GM23338 (cell line): ENCODE results near the gene ETV5. TPM values are rescaled to one million over a fixed set of nuclear protein-coding genes. Genes with fewer than 3 reads are reported as not detected.

ENCODE experiments used
- ATAC-seq: fragments of 200-7000 bp; cut with Tn5 transposase; 3 replicates; pipeline ENCODE4 v1.9.1; 2020
- DNase-seq: peaks from one replicate; pipeline ENCODE4 v3.0.0-alpha.2; 2015; ENCODE audit warnings: low spot score
- H2AFZ ChIP-seq: fragments of 200-600 bp; sonication (generic); 2 replicates; pipeline ENCODE4 v1.8.0; 2016; ENCODE audit warnings: antibody characterized with exemption, mild to moderate bottlenecking, moderate library complexity
- H3F3A ChIP-seq: fragments of 200-600 bp; sonication (generic); replicated peaks from 2 replicates; pipeline ENCODE4 v1.8.0; 2017; ENCODE audit warnings: antibody characterized with exemption, mixed run types, low read depth
- H3K27ac ChIP-seq: fragments of 200-600 bp; sonication (generic); 2 replicates; pipeline ENCODE4 v1.6.1; 2016; ENCODE audit warnings: low read depth
- H3K27me3 ChIP-seq: fragments of 200-600 bp; sonication (generic); 2 replicates; pipeline ENCODE4 v1.8.0; 2016; ENCODE audit warnings: mild to moderate bottlenecking, mixed run types, moderate library complexity; ENCODE audit not compliant: insufficient read depth
- H3K36me3 ChIP-seq: fragments of 200-600 bp; sonication (generic); 2 replicates; pipeline ENCODE4 v1.8.0; 2016; ENCODE audit warnings: mild to moderate bottlenecking; ENCODE audit not compliant: insufficient read depth
- H3K4me1 ChIP-seq: fragments of 200-600 bp; sonication (generic); 2 replicates; pipeline ENCODE4 v1.8.0; 2016; ENCODE audit warnings: mild to moderate bottlenecking, moderate library complexity; ENCODE audit not compliant: insufficient read depth
- H3K4me2 ChIP-seq: fragments of 200-600 bp; sonication (generic); 2 replicates; pipeline ENCODE4 v1.7.1; 2017; ENCODE audit warnings: mixed run types
- H3K4me3 ChIP-seq: fragments of 200-600 bp; sonication (generic); 2 replicates; pipeline ENCODE4 v1.6.1; 2016; ENCODE audit warnings: mixed run types
- H3K79me2 ChIP-seq: fragments of 200-600 bp; sonication (generic); replicated peaks from 2 replicates; pipeline ENCODE4 v1.8.0; 2017; ENCODE audit warnings: mild to moderate bottlenecking; ENCODE audit not compliant: insufficient read depth
- H3K9me2 ChIP-seq: fragments of 200-600 bp; sonication (generic); 2 replicates; pipeline ENCODE4 v1.8.0; 2017; ENCODE audit not compliant: insufficient read depth
- H4K20me1 ChIP-seq: fragments of 200-600 bp; sonication (generic); replicated peaks from 2 replicates; pipeline ENCODE4 v1.8.0; 2017; ENCODE audit warnings: mild to moderate bottlenecking; ENCODE audit not compliant: insufficient read depth
- H3K27ac Mint-ChIP-seq: 2 replicates; pipeline ENCODE4 v1.8.0; 2020; ENCODE audit warnings: inconsistent platforms, mild to moderate bottlenecking, moderate library complexity, mixed read lengths
- H3K27me3 Mint-ChIP-seq: 3 replicates; pipeline ENCODE4 v1.8.0; 2022; ENCODE audit warnings: low read depth, mild to moderate bottlenecking, moderate library complexity, mixed read lengths, inconsistent platforms; ENCODE audit not compliant: insufficient read depth, poor library complexity
- H3K36me3 Mint-ChIP-seq: 3 replicates; pipeline ENCODE4 v1.8.0; 2021; ENCODE audit warnings: low read depth, mild to moderate bottlenecking, inconsistent platforms, moderate library complexity, mixed read lengths
- H3K4me1 Mint-ChIP-seq: 3 replicates; pipeline ENCODE4 v1.8.0; 2020; ENCODE audit warnings: mild to moderate bottlenecking, inconsistent platforms, mixed read lengths
- H3K4me3 Mint-ChIP-seq: 3 replicates; pipeline ENCODE4 v1.8.0; 2021; ENCODE audit warnings: moderate library complexity, mild to moderate bottlenecking, inconsistent platforms, mixed read lengths
- H3K9me3 Mint-ChIP-seq: 3 replicates; pipeline ENCODE4 v1.8.0; 2020; ENCODE audit warnings: moderate library complexity, mild to moderate bottlenecking, inconsistent platforms, mixed read lengths
- CREB1 ChIP-seq: fragments of 250-450 bp; sonication (Bioruptor Pico); IDR thresholded peaks from 2 replicates; pipeline ENCODE4 v1.5.0; 2020; ENCODE audit warnings: low read depth, mild to moderate bottlenecking, moderate library complexity
- CTCF ChIP-seq, 2 experiments: fragments of 200-600 bp in 1 of 2; sonication (generic) in 1 of 2; conservative IDR thresholded peaks; 2 replicates each; pipeline versions ENCODE4 v1.5.1 to v1.6.1; 2016 to 2017; ENCODE audit warnings: antibody characterized with exemption in 2 of 2, low read depth in 2 of 2, mild to moderate bottlenecking in 2 of 2, moderate library complexity in 1 of 2
- ETS1 ChIP-seq: IDR thresholded peaks from 2 replicates; pipeline ENCODE4 v1.6.1; 2016; ENCODE audit warnings: antibody characterized with exemption
- EZH2 ChIP-seq: fragments of 200-600 bp; sonication (generic); IDR thresholded peaks from one replicate; pipeline ENCODE4 v1.8.0; 2017; ENCODE audit warnings: antibody characterized with exemption, mild to moderate bottlenecking, low read depth; ENCODE audit not compliant: unreplicated experiment
- EZH2phosphoT487 ChIP-seq: fragments of 200-600 bp; sonication (generic); IDR thresholded peaks from one replicate; pipeline ENCODE4 v1.8.1; 2018; ENCODE audit warnings: antibody characterized with exemption; ENCODE audit not compliant: unreplicated experiment
- JUNB ChIP-seq: IDR thresholded peaks from one replicate; pipeline ENCODE4 v1.6.1; 2016; ENCODE audit warnings: antibody characterized with exemption; ENCODE audit not compliant: unreplicated experiment
- NANOG ChIP-seq: IDR thresholded peaks from 2 replicates; pipeline ENCODE4 v1.6.1; 2016; ENCODE audit warnings: antibody characterized with exemption, borderline replicate concordance
- POLR2AphosphoS5 ChIP-seq: IDR thresholded peaks from 2 replicates; pipeline ENCODE4 v1.6.1; 2016; ENCODE audit warnings: antibody characterized with exemption, low read depth
- REST ChIP-seq: IDR thresholded peaks from one replicate; pipeline ENCODE4 v1.6.1; 2018; ENCODE audit warnings: antibody characterized with exemption; ENCODE audit not compliant: unreplicated experiment
- STAT1 ChIP-seq: IDR thresholded peaks from one replicate; pipeline ENCODE4 v1.6.1; 2016; ENCODE audit warnings: antibody characterized with exemption; ENCODE audit not compliant: unreplicated experiment
- ZNF114 ChIP-seq: fragments of 250-450 bp; sonication (Bioruptor Pico); IDR thresholded peaks from 2 replicates; pipeline ENCODE4 v1.5.0; 2020; ENCODE audit warnings: mild to moderate bottlenecking, moderate library complexity
- ZNF331 ChIP-seq: fragments of 250-450 bp; sonication (Bioruptor Pico); IDR thresholded peaks from 2 replicates; pipeline ENCODE4 v1.5.0; 2020; ENCODE audit warnings: low read depth, mild to moderate bottlenecking, moderate library complexity
- ZNF462 ChIP-seq: fragments of 250-450 bp; sonication (Bioruptor Pico); IDR thresholded peaks from 2 replicates; pipeline ENCODE4 v1.5.0; 2020; ENCODE audit warnings: mild to moderate bottlenecking, moderate library complexity
- polyA plus RNA-seq: library from polyadenylated mRNA; unstranded; fragments of >200 nt; fragmentation: Nextera tagmentation; extraction: Ambion mirVana; gene quantifications from 2 replicates; pipeline ENCODE4 v1.2.1, GENCODE V29; 2016
- total RNA-seq: library from RNA; depleted of rRNA; stranded (reverse); fragments of >200 nt; shearing (Covaris generic); gene quantifications from 2 replicates; pipeline ENCODE4 v1.2.3, GENCODE V29; 2014

Gene ETV5
- total and polyA plus RNA-seq, 2 experiments from 2014 or later, result 33.5 to 57.1 TPM

- no peaks in the 10 kb centered on the region; the same call in 1 of the 2 replicates for H4K20me1 ChIP-seq
- no peak overlapping the region for H3K4me3 ChIP-seq
- H3F3A ChIP-seq, result no peaks in the 10 kb centered on the region
- no peak overlapping the region for H3K27ac ChIP-seq
- H3K36me3 Mint-ChIP-seq, result peaks cover 45% of the 10 kb centered on the region
- no peaks in the 10 kb centered on the region for H3K9me3 Mint-ChIP-seq
- peaks cover 33% of the 10 kb centered on the region for H3K36me3 ChIP-seq
- H3K4me2 ChIP-seq, result no peak overlapping the region
- DNase-seq (no peak), ATAC-seq (no peak)
- no peaks in the 10 kb centered on the region for H3K4me1 Mint-ChIP-seq
- TF ChIP-seq STAT1 (no peak), REST (no peak), NANOG (no peak), ETS1 (no peak), ZNF462 (CRISPR knock-in tag) (no peak), CREB1 (CRISPR knock-in tag) (no peak), POLR2AphosphoS5 (no peak), JUNB (no peak), ZNF114 (CRISPR knock-in tag) (no peak), CTCF (conservative IDR thresholded peaks at IDR 0.05; ENCODE audit: low read depth in 2 of 2) (no peak), EZH2 (no peak), EZH2phosphoT487 (no peak), ZNF331 (no peak)
- no peaks in the 10 kb centered on the region for H3K9me2 ChIP-seq
- no peak overlapping the region for H3K27ac Mint-ChIP-seq
- no peak overlapping the region for H2AFZ ChIP-seq
- no peaks in the 10 kb centered on the region for H3K27me3 ChIP-seq
- no peaks in the 10 kb centered on the region for H3K79me2 ChIP-seq
- H3K4me1 ChIP-seq, result no peaks in the 10 kb centered on the region
- no peak overlapping the region for H3K4me3 Mint-ChIP-seq
- no peaks in the 10 kb centered on the region for H3K27me3 Mint-ChIP-seq
These were observed 60.8 kb downstream of the ETV5 start for GRCh38 chr3:186048119-186048518.
